Skeletal muscle cell (primary cell): ENCODE results near the gene DHX15.

Source experiments
- DNase-seq: peaks from one replicate; pipeline ENCODE4 v3.0.0-alpha.2; 2010; ENCODE audit warnings: low read depth
- H3K4me3 ChIP-seq: 2 replicates; pipeline ENCODE4 v1.5.1; 2011; ENCODE audit warnings: low read depth, mild to moderate bottlenecking, control low read depth, low read length, moderate library complexity

DHX15 gene

DNA sequence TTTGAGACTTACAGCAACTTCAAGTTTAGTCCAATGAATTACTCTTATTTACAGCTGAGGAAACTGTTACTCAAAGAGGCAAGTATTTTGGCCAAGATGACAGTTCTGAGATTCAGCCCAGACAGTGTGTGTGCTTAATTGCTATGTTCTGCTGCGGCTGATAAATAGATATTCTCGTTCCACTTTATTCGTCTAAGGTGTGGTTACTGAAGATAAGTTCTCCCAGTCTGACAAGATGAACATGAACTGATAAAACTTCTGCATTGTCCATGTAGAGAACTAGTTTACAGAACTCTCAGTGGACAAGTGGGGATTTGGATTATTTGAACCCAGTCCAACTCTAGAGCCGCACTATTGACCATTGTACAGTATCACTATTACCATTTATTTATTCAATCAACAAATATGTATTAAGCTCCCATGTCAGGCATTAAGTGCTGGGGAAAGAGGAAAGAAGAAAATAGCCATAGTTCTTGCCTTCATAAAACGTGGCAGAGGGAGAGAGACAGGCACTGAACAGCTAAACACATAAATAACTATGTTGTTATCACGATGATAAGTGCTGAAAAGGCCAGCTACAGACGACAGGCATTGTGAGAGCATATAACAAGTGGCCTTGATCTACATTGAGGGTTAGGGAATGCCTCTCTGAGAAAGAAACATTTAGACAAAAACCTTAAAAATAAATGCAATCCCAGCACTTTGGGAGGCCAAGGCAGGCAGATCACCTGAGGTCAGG is 4.0 kb upstream of the DHX15 start:
- no peak overlapping the region for H3K4me3 ChIP-seq
- no peak for DNase-seq

DNA sequence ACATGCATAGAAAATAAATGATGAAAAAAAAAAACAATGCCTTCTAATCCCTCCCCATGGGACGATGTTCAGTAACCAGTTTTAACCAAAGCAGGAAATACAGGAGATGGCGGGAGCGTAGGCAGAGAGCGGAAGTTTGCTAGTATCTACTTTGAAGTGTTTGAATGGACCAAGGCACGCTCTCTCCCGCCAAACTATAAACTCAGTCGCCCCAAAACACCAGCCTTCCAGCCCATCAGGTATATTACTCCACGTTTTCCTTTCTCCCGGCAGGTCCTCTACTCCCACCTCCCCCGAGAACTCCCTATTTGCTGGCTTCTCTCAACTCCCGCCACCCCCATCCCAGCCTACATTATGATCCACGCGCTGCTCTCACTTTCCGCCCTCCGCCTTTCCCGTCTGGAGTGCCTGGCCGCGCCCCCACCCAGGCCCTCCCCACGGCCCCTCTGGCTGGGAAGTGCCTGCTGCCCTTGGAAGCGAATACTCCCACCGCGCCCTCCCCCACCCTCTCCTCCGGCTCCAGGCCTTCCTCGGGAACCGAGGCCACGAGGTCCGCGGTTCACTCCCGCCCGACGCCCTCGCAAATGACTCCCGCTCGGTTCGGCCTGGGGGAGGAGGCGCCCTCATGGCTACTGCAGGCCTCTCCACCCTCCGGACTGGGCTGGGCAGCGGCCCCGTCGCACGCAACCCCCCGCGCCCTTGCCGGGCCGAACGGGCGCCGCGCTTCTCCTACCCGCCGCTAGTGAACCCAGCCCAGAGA is 723 bp downstream of the DHX15 start:
- DNase-seq: no peak
- peak overlapping the region; percentile 99 for H3K4me3 ChIP-seq

DNA sequence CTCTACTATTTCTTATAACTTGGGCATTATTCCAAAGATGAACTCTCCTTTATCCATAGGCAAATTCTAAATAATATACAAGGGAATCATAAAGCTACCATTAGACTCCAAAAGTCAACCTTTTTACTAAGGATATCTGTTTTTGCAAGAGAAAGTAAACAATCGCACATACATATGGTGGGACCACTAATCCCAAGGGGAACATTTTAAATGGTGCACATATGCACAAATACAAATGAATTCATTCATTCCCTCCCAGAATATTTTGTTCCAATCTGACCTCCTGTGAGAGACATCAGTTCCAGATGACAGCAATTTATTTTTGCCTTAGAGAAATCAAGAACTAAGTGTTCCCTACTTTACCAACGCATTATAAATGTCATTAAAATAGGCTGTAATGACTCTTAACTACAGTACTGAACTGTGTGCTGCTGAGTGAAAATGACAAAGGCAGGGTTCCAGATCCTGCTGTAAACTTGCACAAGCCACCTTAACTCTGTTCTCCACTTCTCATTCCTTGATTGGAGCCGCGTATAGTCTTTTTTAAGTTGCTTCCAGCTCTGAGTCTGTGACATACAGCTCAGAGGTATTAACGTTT is 2.0 kb downstream of the DHX15 start:
- peak overlapping the region; percentile 99 for H3K4me3 ChIP-seq
- DNase-seq: no peak

DNA sequence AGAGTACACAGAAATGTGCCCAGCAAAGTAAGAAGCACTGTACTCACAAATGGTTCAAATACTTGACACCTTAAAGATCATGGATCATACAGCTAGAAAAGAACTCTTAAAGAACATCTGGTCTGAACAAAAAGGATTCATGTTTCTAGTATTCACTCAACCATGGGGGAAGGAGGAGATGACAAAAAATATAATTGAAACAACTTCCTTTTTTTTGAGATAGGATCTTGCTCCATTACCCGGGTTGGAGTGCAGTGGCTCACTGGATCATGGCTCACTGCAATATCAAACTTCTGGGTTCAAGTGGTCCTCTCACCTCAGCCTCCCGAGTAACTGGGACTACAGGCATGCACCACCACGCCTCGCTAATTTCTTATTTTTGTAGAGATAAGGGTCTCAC is 6.0 kb downstream of the DHX15 start:
- no peak for DNase-seq
- H3K4me3 ChIP-seq: no peak overlapping the region

DNA sequence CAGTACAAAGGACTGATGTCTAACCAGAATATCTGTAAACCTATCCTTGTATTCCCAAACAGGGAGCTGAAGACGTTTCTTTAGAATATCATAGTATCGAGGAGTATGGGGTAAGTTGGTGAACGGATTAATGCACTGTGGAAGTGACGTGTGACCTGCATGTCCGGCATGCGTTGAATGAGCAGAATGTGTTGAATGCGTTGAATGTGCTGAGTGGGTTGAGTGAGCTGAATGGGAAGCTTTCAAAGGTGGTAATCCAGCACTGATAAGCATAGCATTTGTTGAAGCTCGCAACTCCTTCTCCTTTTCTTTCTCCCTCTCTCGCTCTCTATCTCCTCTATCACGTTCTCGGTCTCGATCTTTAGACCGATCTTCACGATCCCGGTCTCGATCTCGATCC is 8.1 kb downstream of the DHX15 start:
- DNase-seq: no peak
- H3K4me3 ChIP-seq: no peak overlapping the region

DNA sequence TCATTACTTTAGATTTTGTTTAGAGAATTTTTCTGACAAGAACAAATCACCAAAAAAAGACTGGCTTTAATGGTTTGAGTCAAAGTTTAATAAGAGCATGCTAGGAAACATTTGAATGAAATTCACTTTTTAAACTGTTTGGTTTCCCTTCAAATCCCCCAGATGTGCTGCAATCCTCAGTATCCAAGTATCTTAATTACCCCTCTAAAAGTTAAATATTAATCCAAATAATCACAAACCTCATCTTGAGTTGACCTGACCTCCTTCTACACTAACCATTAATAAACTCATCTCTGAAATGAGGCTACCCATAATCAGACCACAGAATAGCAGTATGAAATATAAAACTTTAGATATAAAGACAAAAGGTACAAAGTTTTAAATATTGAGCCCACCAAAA is 10.1 kb downstream of the DHX15 start:
- DNase-seq: no peak

DNA sequence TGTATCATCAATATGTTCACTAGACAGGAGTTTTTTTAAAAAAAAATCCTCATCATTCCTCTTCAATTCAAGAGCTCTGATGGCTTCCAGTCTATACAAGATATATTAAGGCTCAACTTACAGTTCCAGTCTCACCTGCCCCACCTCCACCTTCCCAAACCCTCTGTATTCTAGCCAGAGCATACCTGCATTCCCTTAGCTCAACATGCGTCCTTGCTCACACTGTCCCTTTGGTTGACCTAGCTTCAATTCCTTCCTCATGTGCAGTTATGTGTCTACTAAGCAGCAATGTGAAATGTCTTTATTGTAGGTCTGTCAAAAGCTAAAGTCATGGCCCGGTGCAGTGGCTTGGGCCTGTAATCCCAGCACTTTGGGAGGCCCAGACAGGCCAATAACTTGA is 10.8 kb downstream of the DHX15 start:
- H3K4me3 ChIP-seq: no peak overlapping the region
- no peak for DNase-seq

More for the DNA sequence above, 10.1 kb downstream of the DHX15 start:
- H3K4me3 ChIP-seq: no peak overlapping the region

DNA sequence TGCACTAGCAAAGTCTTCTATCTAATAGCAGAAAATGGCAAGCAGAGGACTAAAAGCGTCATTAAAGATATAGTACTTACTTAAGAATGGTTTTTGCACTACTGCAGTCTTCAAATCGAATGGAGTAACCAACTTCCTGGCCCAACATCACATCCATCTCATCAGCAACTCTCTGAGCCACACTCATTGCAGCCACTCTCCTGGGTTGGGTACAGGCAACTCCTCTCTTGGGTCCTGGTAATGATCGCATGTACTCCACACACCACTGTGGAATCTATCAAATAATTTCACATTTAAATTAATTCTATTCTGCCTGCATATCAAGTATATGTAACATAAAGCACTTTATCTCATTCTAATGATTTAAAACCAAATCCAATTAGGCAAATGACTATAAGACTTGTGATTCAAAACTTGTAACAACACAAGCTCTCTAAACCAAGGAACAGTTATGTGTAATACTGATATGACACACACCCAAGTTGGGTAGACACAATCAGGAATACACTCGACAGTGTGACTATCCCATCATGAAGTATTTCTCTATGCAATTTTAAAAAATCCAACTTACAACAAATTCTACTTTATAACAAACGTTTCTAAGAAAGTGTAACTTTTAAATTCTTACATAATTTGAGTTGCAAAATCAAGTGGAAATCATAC is 13.6 kb downstream of the DHX15 start:
- H3K4me3 ChIP-seq: no peak overlapping the region
- no peak for DNase-seq

DNA sequence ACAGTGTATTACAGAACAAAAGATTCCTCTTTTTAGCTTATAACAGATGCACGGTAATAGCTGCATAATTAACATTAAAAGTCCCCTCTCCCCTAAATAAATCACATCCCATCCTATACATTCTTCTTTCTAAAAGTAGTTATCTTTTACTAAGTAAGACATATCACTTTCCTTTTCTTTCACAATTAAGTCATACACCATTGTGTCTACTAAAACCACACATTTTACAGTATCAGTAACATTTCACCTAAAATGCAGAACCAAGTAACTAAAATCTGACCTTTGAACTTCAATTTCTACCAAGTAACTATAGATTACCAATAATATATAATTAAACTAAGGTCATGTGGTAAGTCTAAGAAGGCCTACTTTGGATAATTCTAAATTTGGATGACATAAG is 14.2 kb downstream of the DHX15 start:
- DNase-seq: no peak
- no peak overlapping the region for H3K4me3 ChIP-seq

DNA sequence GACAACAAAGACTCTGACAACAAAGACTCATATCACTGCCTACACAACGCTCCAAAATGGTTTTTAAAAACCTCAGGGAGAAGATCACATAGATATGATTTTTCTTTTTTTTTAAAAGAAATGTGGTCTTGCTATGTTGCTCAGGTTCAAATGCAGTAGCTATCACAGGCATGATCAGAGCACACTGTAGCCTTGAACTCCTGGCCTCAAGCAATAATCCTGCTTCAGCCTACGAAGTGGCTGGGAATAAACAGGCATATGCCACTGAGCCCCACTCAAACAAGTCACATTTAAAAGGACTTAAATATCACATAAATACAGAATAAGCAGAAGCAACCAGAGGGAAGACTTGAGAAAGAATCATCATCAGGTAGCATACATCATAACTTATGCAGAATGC is 14.7 kb downstream of the DHX15 start:
- H3K4me3 ChIP-seq: no peak overlapping the region
- no peak for DNase-seq

DNA sequence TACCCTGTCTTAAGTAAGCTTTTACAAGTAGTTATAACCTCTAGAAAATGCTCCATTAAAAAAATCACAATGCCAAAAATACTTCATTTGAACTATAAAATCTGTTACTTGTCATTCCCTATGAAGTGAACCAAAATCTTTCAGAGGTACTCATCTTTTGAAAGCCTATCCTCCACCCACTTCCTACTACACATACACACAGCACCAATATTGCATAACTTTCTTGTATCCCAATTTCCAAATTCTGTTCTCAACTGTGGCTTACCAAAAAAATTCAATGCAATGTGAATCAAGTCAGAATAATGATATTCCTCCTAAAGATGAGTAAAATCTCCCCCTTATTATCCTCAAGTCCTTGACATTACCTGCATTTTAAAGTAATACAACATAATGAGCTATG is 15.9 kb downstream of the DHX15 start:
- no peak for DNase-seq
- no peak overlapping the region for H3K4me3 ChIP-seq

DNA sequence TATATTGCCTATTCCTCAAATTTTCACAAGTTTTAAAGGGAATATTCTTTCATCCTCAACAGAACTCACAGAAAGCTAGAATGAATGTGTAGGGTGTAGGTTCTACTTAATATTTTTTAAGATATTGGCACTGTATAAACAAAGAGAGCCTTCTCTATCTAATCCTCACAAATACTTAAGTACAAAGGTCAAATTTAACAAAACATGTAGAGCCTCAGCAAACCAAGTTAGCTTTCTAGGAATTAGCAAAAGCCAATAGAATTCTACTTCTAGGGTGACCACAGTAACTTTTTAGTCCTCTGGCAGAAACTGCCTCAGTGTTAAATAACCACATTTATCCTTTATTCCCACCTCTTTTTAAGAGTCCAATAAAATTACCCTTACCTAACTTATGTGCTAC is 19.3 kb downstream of the DHX15 start:
- H3K4me3 ChIP-seq: no peak overlapping the region
- no peak for DNase-seq

DNA sequence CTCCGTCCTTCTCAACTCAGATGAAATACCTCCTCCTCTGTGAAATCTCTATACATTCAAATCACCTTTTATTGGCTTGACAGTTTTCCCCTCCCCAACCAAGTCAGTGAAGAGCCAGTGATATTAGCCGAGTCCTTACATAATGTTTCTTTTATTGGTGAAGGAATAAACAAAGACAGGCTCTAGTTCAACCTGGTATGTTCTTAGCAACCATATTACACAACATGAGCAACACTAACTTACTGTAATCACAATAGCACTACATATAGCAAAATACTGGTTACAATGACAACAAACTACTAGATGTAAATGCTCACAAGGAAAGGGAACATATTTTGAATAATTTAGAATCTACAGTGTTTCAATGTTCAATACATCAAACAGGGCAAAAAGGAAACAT is 19.9 kb downstream of the DHX15 start:
- H3K4me3 ChIP-seq: no peak overlapping the region
- no peak for DNase-seq

DNA sequence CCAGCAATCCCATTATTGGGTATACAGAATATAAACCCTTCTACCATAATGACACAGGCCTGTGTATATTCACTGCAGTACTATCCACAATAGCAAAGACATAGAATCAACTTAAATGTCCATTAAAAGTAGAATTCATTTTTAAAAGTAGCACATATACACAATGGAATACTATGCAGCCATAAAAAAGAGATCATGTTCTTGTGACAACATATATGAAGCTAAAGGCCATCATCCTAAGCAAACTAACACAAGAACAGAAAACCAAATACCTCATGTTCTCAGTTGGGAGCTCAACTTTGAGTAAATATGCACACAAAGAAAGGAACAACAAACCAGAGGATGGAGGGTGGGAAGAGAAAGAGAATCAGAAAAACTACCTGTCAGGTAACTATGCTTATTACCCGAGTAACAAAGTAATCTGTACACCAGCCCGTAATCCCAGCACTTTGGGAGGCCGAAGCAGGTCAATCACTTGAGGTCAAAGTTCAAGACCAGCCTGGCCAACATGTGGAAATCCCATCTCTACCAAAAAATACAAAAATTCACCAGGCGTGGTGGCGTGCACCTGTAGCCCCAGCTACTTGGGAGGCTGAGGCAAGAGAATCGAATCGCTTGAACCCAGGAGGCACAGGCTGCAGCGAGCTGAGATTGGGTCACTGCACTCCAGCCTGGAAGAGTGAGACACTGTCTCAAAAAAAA is 22.8 kb downstream of the DHX15 start:
- no peak for DNase-seq
- H3K4me3 ChIP-seq: no peak overlapping the region

DNA sequence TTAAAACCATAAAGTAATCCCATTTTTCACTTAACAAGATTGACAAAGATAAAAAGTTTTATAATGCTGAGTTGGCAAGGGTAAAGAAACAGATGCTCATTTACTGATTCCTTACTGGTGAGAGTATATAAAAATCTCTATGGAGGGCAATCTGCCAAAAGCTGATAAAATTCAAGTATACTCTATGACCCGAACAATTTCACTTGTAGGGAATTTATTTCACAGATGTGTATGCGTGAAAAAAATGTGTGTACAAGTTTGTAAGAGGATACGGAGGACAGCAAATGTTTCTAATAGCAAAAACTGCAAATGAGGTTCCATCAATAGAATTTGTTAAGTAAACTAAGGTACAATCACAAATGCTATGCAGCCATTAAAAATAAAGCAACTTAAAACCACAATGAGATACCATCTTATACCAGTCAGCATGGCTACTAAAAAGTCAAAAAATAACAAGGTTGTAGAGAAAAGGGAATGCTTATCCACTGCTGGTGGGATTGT is 23.4 kb downstream of the DHX15 start:
- no peak overlapping the region for H3K4me3 ChIP-seq
- no peak for DNase-seq

DNA sequence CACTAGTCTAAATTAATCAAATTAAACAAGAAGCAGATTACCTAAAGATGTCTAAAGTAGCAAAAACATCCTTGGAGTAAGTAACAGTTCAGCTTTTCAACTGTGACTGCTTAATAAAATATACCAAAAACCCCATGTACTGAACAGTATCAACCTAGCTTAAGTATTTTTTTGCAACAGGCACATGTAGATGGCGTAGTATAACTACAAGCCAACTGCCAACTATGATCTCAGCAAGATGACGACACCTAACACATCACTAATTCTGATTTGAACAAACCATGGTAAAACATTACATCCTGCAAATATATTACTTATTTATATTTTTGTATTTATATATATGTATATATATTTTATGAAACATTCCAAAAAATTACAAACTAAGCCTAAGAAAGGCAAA is 24.5 kb downstream of the DHX15 start:
- DNase-seq: peak; percentile 34
- H3K4me3 ChIP-seq: no peak overlapping the region

DNA sequence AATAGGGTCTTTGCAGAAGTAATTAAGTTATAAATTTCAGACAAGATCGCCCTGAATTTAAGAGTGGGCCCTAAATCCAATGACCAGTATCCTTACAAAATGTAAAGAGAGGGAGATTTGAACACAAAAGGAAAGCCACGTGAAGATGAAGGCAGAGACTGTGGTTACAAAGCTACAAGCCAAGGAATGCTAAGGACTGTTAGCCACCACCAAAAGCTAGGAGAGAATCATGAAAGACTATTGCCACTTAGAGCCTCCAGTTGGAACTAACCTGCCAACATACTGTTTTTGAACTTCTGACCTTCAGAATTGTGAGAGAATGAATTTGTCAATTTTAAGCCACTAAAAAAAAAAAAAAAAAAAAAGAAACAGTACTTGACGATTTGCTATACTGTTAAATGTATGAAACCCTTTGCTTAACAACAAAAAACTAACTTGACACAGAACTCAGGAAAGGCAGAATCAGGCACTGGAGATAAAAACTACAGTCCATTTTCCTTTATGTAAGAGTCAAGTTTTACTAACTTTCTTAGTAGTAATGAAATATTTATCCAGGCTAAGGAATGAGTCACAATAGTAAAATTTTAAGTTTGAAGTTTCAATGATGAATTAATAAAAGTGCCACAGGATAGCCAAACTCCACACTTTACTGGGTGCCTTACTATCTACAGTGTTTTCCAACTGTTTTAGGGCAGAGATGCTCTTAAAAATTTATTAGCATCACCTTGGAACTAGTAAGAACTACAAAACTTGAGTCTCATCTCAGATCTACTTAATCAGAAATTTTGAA is 25.1 kb downstream of the DHX15 start:
- no peak for DNase-seq
- no peak overlapping the region for H3K4me3 ChIP-seq

DNA sequence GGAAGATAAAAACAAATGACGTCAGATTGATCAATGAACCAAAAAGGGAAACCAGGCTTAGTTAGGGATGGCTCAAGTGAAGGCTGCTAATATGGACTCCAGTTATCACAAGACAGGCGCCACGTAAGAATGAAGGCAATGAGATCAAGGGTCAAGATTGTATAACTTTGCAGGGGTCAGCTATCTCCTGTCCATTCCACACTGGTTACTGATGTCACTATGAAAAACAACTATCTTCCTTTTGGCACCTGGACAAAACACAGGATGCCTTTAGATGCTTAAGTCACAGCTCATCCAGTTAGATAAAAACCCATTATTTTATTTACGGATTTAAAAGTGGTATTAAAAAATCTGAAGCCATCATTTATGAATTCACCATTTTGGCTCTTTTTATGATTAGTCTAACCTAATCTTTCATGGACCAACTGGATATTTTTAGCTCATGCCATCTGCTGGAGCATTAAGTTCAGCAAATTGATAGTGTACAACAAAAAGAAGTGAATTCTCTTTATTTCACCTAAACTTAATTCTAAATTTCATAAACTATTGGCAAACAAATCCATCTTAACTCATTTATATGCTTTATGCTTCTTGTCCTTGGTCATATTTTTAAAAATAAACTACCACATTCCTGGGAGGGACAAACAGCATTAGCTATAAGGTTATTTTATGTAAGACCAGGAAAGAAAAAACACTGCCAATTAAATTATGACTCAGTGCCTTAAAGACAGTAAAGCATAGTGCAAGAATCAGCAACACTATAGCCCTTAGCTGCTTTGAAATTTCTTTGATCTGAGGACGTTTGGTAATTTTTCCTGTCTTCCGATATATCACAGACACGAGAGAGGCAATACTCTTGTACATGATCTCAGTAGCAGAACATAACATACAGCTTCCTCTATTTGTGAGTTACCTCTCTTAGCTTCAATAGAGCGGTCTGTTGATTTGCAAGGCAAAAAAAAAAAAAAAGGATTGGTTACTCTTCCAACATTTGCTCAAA is 27.0 kb downstream of the DHX15 start:
- no peak for DNase-seq
- no peak overlapping the region for H3K4me3 ChIP-seq
